Activated B cell treated with CpG ODN at 0.5 μM for 24 hours (primary cell): ENCODE data around the gene POP4. TPM values are rescaled to one million over a fixed set of nuclear protein-coding genes. Genes with fewer than 3 reads are reported as not detected.

Source experiments
- ATAC-seq: fragments of 200-7000 bp; cut with Tn5 transposase; one replicate; pipeline ENCODE4 v1.10.0; 2021; ENCODE audit warnings: low read depth, mild to moderate bottlenecking, moderate library complexity
- CTCF ChIA-PET: fragments of 350-600 bp; sonication (Branson Sonifier 250); formaldehyde crosslinking; loops from one replicate; lab custom pipeline; 2021; ENCODE audit warnings: antibody characterized with exemption; lab: Charles Lee
- POLR2A ChIA-PET: fragments of 350-600 bp; sonication (Branson Sonifier 250); formaldehyde crosslinking; loops from one replicate; lab custom pipeline; 2021; ENCODE audit warnings: antibody characterized with exemption; lab: Charles Lee
- DNase-seq: peaks from one replicate; pipeline ENCODE4 v3.0.0; 2022
- H3K27ac Mint-ChIP-seq: one replicate; pipeline ENCODE4 v1.8.0; 2020; ENCODE audit warnings: mixed read lengths
- H3K27me3 Mint-ChIP-seq: one replicate; pipeline ENCODE4 v1.8.0; 2021; ENCODE audit warnings: mixed read lengths
- H3K36me3 Mint-ChIP-seq: one replicate; pipeline ENCODE4 v1.8.0; 2021; ENCODE audit warnings: low read depth, mixed read lengths
- H3K4me1 Mint-ChIP-seq: one replicate; pipeline ENCODE4 v1.8.0; 2021; ENCODE audit warnings: mixed read lengths
- H3K4me3 Mint-ChIP-seq: one replicate; pipeline ENCODE4 v1.8.0; 2020; ENCODE audit warnings: mild to moderate bottlenecking, mixed read lengths
- H3K9me3 Mint-ChIP-seq: one replicate; pipeline ENCODE4 v1.8.0; 2020; ENCODE audit warnings: mixed read lengths
- CTCF ChIP-seq: fragments of 200-600 bp; IDR thresholded peaks from one replicate; pipeline ENCODE4 v1.8.0; 2022; ENCODE audit warnings: antibody characterized with exemption, mild to moderate bottlenecking
- intact Hi-C: fragments of 100-400 bp; cut with micrococcal nuclease; formaldehyde crosslinking; loops from one replicate; pipeline ENCODE4 v1.15.1; 2024
- total RNA-seq: library from RNA; stranded (reverse); gene quantifications from 2 replicates; pipeline ENCODE4 v1.2.3, GENCODE V29; 2022

POP4 gene
- total RNA-seq, 1 donor from 2014 or later, result 74.5 TPM

- Mint-ChIP-seq H3K36me3 (no peaks in the 10 kb centered on the region), H3K27me3 (peaks cover 2% of the 10 kb centered on the region), H3K9me3 (peaks cover 7% of the 10 kb centered on the region), H3K4me3 (no peak overlapping the region), H3K27ac (no peak overlapping the region), H3K4me1 (no peaks in the 10 kb centered on the region)
- CTCF ChIA-PET, result no interaction called here
- no peak for DNase-seq
- POLR2A ChIA-PET, result no interaction called here
- no peak for ATAC-seq
- no peak for TF ChIP-seq CTCF
- intact Hi-C loops, result no loop called here
Observed at GRCh38 chr19:29635963-29636362, 29.9 kb downstream of the POP4 start.

GRCh38 chr19:29636553-29637360 is 30.7 kb downstream of the POP4 start:
- ChIA-PET POLR2A (no interaction called here), CTCF (no interaction called here)
- Mint-ChIP-seq H3K27ac (no peak overlapping the region), H3K4me1 (no peaks in the 10 kb centered on the region), H3K36me3 (no peaks in the 10 kb centered on the region), H3K9me3 (peaks cover 7% of the 10 kb centered on the region), H3K27me3 (peaks cover under 1% of the 10 kb centered on the region), H3K4me3 (no peak overlapping the region)
- DNase-seq (no peak), ATAC-seq (no peak)
- intact Hi-C loops, result no loop called here
- no peak for TF ChIP-seq CTCF

- no peak for TF ChIP-seq CTCF
- Mint-ChIP-seq H3K36me3 (no peaks in the 10 kb centered on the region), H3K27me3 (peaks cover 8% of the 10 kb centered on the region), H3K27ac (no peak overlapping the region), H3K4me1 (no peaks in the 10 kb centered on the region), H3K4me3 (no peak overlapping the region), H3K9me3 (peaks cover 2% of the 10 kb centered on the region)
- DNase-seq, result no peak
- ChIA-PET POLR2A (no interaction called here), CTCF (no interaction called here)
- intact Hi-C loops, result no loop called here
- no peak for ATAC-seq
Observed at GRCh38 chr19:29639086-29639485, 33.0 kb downstream of the POP4 start.

- DNase-seq, result no peak
- ChIA-PET POLR2A (interaction anchor here (0.6 kb wide), 1 partner anchor 19 kb away, joined by 4 read pairs; no protein-coding TSS in a partner anchor), CTCF (no interaction called here)
- Mint-ChIP-seq H3K4me1 (no peaks in the 10 kb centered on the region), H3K4me3 (no peak overlapping the region), H3K27me3 (peaks cover 10% of the 10 kb centered on the region), H3K9me3 (no peaks in the 10 kb centered on the region), H3K36me3 (no peaks in the 10 kb centered on the region), H3K27ac (no peak overlapping the region)
- no peak for TF ChIP-seq CTCF
- ATAC-seq, result no peak
- intact Hi-C loops, result no loop called here
Observed at GRCh38 chr19:29640231-29640630, 34.1 kb downstream of the POP4 start.

GRCh38 chr19:29641597-29641996 is 35.5 kb downstream of the POP4 start:
- no peak overlapping the region for H3K4me3 Mint-ChIP-seq
- no peak for TF ChIP-seq CTCF
- DNase-seq, result no peak
- CTCF ChIA-PET, result interaction anchor here (1.1 kb wide), 1 partner anchor 10 kb away, joined by 3 read pairs; no protein-coding TSS in a partner anchor
- H3K27me3 Mint-ChIP-seq, result peaks cover 12% of the 10 kb centered on the region
- intact Hi-C loops, result no loop called here
- H3K36me3 Mint-ChIP-seq, result no peaks in the 10 kb centered on the region
- H3K4me1 Mint-ChIP-seq, result no peaks in the 10 kb centered on the region
- H3K9me3 Mint-ChIP-seq, result no peaks in the 10 kb centered on the region
- no peak for ATAC-seq
- POLR2A ChIA-PET, result no interaction called here
- no peak overlapping the region for H3K27ac Mint-ChIP-seq
